Fibroblast of the aortic adventitia (primary cell): ENCODE data around the gene DUOXA1. TPM values are rescaled to one million over a fixed set of nuclear protein-coding genes. Genes with fewer than 3 reads are reported as not detected.

Experiments
- DNase-seq: peaks from one replicate; pipeline ENCODE4 v3.0.0-alpha.2; 2010; ENCODE audit warnings: low read depth
- H3K4me3 ChIP-seq: 2 replicates; pipeline ENCODE4 v1.5.1; 2011; ENCODE audit warnings: low read depth, mild to moderate bottlenecking, control low read depth, low read length, moderate library complexity
- CTCF ChIP-seq: IDR thresholded peaks from 2 replicates; pipeline ENCODE4 v1.5.1; 2011; ENCODE audit warnings: mild to moderate bottlenecking, low read length, control low read depth, inconsistent platforms; ENCODE audit not compliant: insufficient read depth
- total RNA-seq: library from RNA; depleted of rRNA; stranded (reverse); fragments of >200 nt; gene quantifications from 2 replicates; pipeline ENCODE4 v1.2.3, GENCODE V29; 2012; ENCODE audit warnings: low replicate concordance

Gene DUOXA1
- total RNA-seq, 1 donor = 0.36 TPM

GRCh38 chr15:45132844-45133560, 3.3 kb upstream of the DUOXA1 start:
- no peak overlapping the region for H3K4me3 ChIP-seq
- DNase-seq = no peak
- TF ChIP-seq CTCF = no peak

- no peak for DNase-seq
- TF ChIP-seq CTCF = no peak
- H3K4me3 ChIP-seq = no peak overlapping the region
Measured at GRCh38 chr15:45131510-45131909, 1.8 kb upstream of the DUOXA1 start.

- no peak for TF ChIP-seq CTCF
- H3K4me3 ChIP-seq = no peak overlapping the region
- DNase-seq = no peak
Measured at GRCh38 chr15:45130291-45131000, 767 bp upstream of the DUOXA1 start.

- DNase-seq = no peak
- no peak overlapping the region for H3K4me3 ChIP-seq
- no peak for TF ChIP-seq CTCF
Measured at GRCh38 chr15:45128971-45129639, 574 bp downstream of the DUOXA1 start.

- DNase-seq = peak; percentile 34
- peak; percentile 66 for TF ChIP-seq CTCF
- H3K4me3 ChIP-seq = no peak overlapping the region
Measured at GRCh38 chr15:45126535-45127158, 3.0 kb downstream of the DUOXA1 start.

GRCh38 chr15:45123397-45123796, 6.3 kb downstream of the DUOXA1 start:
- TF ChIP-seq CTCF = no peak
- no peak overlapping the region for H3K4me3 ChIP-seq
- no peak for DNase-seq
